Left lung (tissue), 10 donors: ENCODE measurements around the gene FAM83C. TPM values are rescaled to one million over a fixed set of nuclear protein-coding genes. Genes with fewer than 3 reads are reported as not detected.
A peak's percentile ranks its signal among the peaks of the same experiment; 100 is the strongest.

Experiments used
- ATAC-seq: fragments of 200-7000 bp; cut with Tn5 transposase; one replicate; pipeline ENCODE4 v1.9.1; 2020; ENCODE audit warnings: moderate library complexity
- DNase-seq, 4 donors: peaks; one replicate each; pipeline ENCODE4 v3.0.0-alpha.2; 2013 to 2020
- H3K27ac ChIP-seq, 2 donors: fragments of 200-600 bp; sonication (generic) in 1 of 2; one replicate each; pipeline versions ENCODE4 v1.5.0 to v1.8.0; 2020 to 2021
- H3K27me3 ChIP-seq, 2 donors: fragments of 200-600 bp; sonication (generic) in 1 of 2; one replicate each; pipeline versions ENCODE4 v1.5.0 to v1.8.0; 2020 to 2021
- H3K36me3 ChIP-seq, 2 donors: fragments of 200-600 bp; sonication (generic) in 1 of 2; one replicate each; pipeline versions ENCODE4 v1.5.0 to v1.8.0; 2020 to 2021
- H3K4me1 ChIP-seq, 2 donors: fragments of 200-600 bp; one replicate each; pipeline ENCODE4 v1.8.0; 2021
- H3K4me3 ChIP-seq, 2 donors: fragments of 200-600 bp; sonication (generic) in 1 of 2; one replicate each; pipeline versions ENCODE4 v1.5.0 to v1.8.0; 2020 to 2021; ENCODE audit warnings: mild to moderate bottlenecking in 1 of 2
- H3K9me3 ChIP-seq, 2 donors: fragments of 200-600 bp; sonication (generic) in 1 of 2; one replicate each; pipeline versions ENCODE4 v1.5.0 to v1.8.0; 2020 to 2021
- intact Hi-C, 2 donors: fragments of 100-400 bp; cut with DNase I; formaldehyde crosslinking; loops; one replicate each; pipeline versions ENCODE4 v1.11.2 to v1.14.2; 2022
- polyA plus RNA-seq, 6 donors: library from polyadenylated mRNA; unstranded; fragments of 120-200 nt; gene quantifications; one replicate each; pipeline ENCODE4 v1.2.1, GENCODE V29; 2013; ENCODE audit not compliant: insufficient read length in 6 of 6
- total RNA-seq, 2 donors: library from RNA; stranded (reverse); fragmentation: NEBNext Ultra II Directional; extraction: Animal tissue kit (Norgen Biotek cat#: 25700); gene quantifications; one replicate each; pipeline ENCODE4 v1.2.1, GENCODE V29; 2021
- TF ChIP-seq, protein P1 (sequence below), 2 donors: fragments of 200-600 bp; sonication (generic) in 1 of 2; IDR thresholded peaks; one replicate each; pipeline versions ENCODE4 v1.5.0 to v1.8.0; 2021; ENCODE audit warnings: antibody characterized with exemption in 2 of 2
- donor health status: DM: no; HTN: yes; CAD: no.
- donor health status: DM: no; HTN: no; CAD: no.

Gene FAM83C
- total and polyA plus RNA-seq, 8 donors = not detected

DNA sequence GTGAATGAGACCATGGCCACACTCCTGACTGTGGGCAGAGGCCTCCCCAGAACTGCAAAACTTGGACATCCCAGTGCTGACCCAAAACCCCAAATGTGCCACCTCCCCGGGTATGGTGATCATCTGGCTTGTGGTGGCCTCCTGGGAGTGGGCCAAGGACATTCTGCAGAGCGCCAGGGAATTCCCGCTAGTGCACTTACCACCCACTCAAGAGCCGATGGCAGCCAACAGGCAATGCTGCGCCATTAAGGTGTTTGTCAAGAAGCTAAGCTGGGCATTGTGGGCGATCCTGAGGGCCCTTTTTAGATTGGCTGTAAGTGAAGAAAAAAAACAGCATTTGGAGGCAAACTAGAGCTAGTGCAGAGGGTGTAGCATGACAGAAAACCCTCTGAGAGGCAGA lies 56.3 kb downstream of the FAM83C start:
- Histone ChIP-seq H3K4me1 (peaks cover 0 to 4% of the 10 kb centered on the region in 2 donors), H3K4me3 (no peak overlapping the region), H3K27me3 (no peaks in the 10 kb centered on the region), H3K27ac (no peak overlapping the region), H3K36me3 (peaks cover 0 to 18% of the 10 kb centered on the region in 2 donors), H3K9me3 (no peaks in the 10 kb centered on the region)
- intact Hi-C loops = no loop called here
- TF ChIP-seq, protein P1, sequence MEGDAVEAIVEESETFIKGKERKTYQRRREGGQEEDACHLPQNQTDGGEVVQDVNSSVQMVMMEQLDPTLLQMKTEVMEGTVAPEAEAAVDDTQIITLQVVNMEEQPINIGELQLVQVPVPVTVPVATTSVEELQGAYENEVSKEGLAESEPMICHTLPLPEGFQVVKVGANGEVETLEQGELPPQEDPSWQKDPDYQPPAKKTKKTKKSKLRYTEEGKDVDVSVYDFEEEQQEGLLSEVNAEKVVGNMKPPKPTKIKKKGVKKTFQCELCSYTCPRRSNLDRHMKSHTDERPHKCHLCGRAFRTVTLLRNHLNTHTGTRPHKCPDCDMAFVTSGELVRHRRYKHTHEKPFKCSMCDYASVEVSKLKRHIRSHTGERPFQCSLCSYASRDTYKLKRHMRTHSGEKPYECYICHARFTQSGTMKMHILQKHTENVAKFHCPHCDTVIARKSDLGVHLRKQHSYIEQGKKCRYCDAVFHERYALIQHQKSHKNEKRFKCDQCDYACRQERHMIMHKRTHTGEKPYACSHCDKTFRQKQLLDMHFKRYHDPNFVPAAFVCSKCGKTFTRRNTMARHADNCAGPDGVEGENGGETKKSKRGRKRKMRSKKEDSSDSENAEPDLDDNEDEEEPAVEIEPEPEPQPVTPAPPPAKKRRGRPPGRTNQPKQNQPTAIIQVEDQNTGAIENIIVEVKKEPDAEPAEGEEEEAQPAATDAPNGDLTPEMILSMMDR (IDR thresholded peaks at IDR 0.05) = no peak
- peak in 1 of 4 donors; percentile 63 for DNase-seq
- ATAC-seq = peak; percentile 63

Other genes starting within 250 kb of the FAM83C start
- gene TRPC4AP, start 199.6 kb downstream of the FAM83C start, total RNA-seq = 10 to 100 TPM; 67.9 to 70.8 TPM
- 10 to 100 TPM; 57.8 to 68.7 (median 66.1) TPM for gene TRPC4AP, start 199.6 kb downstream of the FAM83C start, polyA plus RNA-seq
- gene EDEM2, start 145.1 kb downstream of the FAM83C start, total RNA-seq = 10 to 100 TPM; 46.8 to 48.7 TPM
- gene EDEM2, start 145.1 kb downstream of the FAM83C start, polyA plus RNA-seq = 10 to 100 TPM; 17.6 to 22.7 (median 20.3) TPM
- 10 to 100 TPM; 21.7 to 25.6 TPM for gene PROCR, start 120.4 kb downstream of the FAM83C start, total RNA-seq
- gene PROCR, start 120.4 kb downstream of the FAM83C start, polyA plus RNA-seq = 10 to 100 TPM; 29.1 to 63.4 (median 35.9) TPM
- gene MMP24, start 65.7 kb downstream of the FAM83C start, total RNA-seq = 10 to 100 TPM in 1 of 2 donors, 1 to 10 TPM in 1; 7.3 to 24.9 TPM
- 1 to 10 TPM; 1.3 to 2.6 (median 1.8) TPM for gene MMP24, start 65.7 kb downstream of the FAM83C start, polyA plus RNA-seq
- 100 to 1,000 TPM in 1 of 2 donors, 10 to 100 TPM in 1; 75.7 to 109 TPM for gene MMP24OS, start 14.3 kb downstream of the FAM83C start, total RNA-seq
- 10 to 100 TPM; 31.9 to 45.8 (median 38.3) TPM for gene MMP24OS, start 14.3 kb downstream of the FAM83C start, polyA plus RNA-seq
- gene EIF6, start 7.7 kb downstream of the FAM83C start, total RNA-seq = 100 to 1,000 TPM in 1 of 2 donors, 10 to 100 TPM in 1; 96.9 to 110 TPM
- gene EIF6, start 7.7 kb downstream of the FAM83C start, polyA plus RNA-seq = 100 to 1,000 TPM in 5 of 6 donors, 10 to 100 TPM in 1; 95.6 to 111 (median 107) TPM
- gene UQCC1, start 119.5 kb upstream of the FAM83C start, total RNA-seq = 10 to 100 TPM; 51.0 to 51.5 TPM
- gene UQCC1, start 119.5 kb upstream of the FAM83C start, polyA plus RNA-seq = 10 to 100 TPM; 50.7 to 58.2 (median 54.7) TPM
- under 1 TPM; 0.52 to 0.99 TPM for gene GDF5, start 145.8 kb upstream of the FAM83C start, total RNA-seq
- 1 to 10 TPM in 1 of 6 donors, under 1 TPM in 5; 0.47 to 1.0 (median 0.86) TPM for gene GDF5, start 145.8 kb upstream of the FAM83C start, polyA plus RNA-seq
- gene CEP250, start 163.2 kb upstream of the FAM83C start, total RNA-seq = 10 to 100 TPM; 23.4 to 27.2 TPM
- 10 to 100 TPM; 65.7 to 80.0 (median 71.6) TPM for gene CEP250, start 163.2 kb upstream of the FAM83C start, polyA plus RNA-seq
- not detected for gene C20orf173, start 237.2 kb upstream of the FAM83C start, total RNA-seq
- not detected for gene C20orf173, start 237.2 kb upstream of the FAM83C start, polyA plus RNA-seq
- 100 to 1,000 TPM; 197 to 225 TPM for gene ERGIC3, start 249.7 kb upstream of the FAM83C start, total RNA-seq
- 100 to 1,000 TPM; 356 to 390 (median 370) TPM for gene ERGIC3, start 249.7 kb upstream of the FAM83C start, polyA plus RNA-seq